OCI-LY3 (cell line): Measurements from ENCODE around the gene ABCA8.

Source experiments
- CTCF ChIP-seq: fragments of 200-600, 300-600 bp; sonication (generic); IDR thresholded peaks from 2 replicates; pipeline ENCODE4 v1.5.1; 2014; ENCODE audit warnings: antibody characterized with exemption, low read length, low read depth
- EZH2phosphoT487 ChIP-seq: fragments of 200-600 bp; shearing (Covaris generic); IDR thresholded peaks from 2 replicates; pipeline ENCODE4 v1.6.1; 2018; ENCODE audit warnings: antibody characterized with exemption, mixed run types, low read depth

- TF ChIP-seq CTCF, result no peak
- no peak for TF ChIP-seq EZH2phosphoT487
Measured at GRCh38 chr17:68850749-68851510, 104.3 kb downstream of the ABCA8 start.
